Endothelial cell of umbilical vein (primary cell): ENCODE measurements around the gene KCNH5. TPM values are rescaled to one million over a fixed set of nuclear protein-coding genes. Genes with fewer than 3 reads are reported as not detected.

Experiments used
- BruUV-seq: library from RNA; stranded (reverse); fragments of 400-500 nt; replicated peaks from 2 replicates; lab custom pipeline; 2021; lab: Mats Ljungman, UMichigan
- CTCF ChIA-PET: fragments of 300-600, 350-600 bp; sonication (Branson Sonifier 250); formaldehyde crosslinking; loops from one replicate; lab custom pipeline; 2021; ENCODE audit warnings: antibody characterized with exemption, inconsistent platforms; lab: Charles Lee
- POLR2A ChIA-PET: fragments of 300-600, 350-600 bp; sonication (Branson Sonifier 250); formaldehyde crosslinking; loops from one replicate; lab custom pipeline; 2021; ENCODE audit warnings: antibody characterized with exemption, inconsistent platforms; lab: Charles Lee
- DNase-seq: peaks from one replicate; pipeline ENCODE4 v3.0.0-alpha.2; 2011; ENCODE audit warnings: low read depth, low spot score
- FAIRE-seq: peaks from 2 replicates; lab custom pipeline; 2011; peaks lifted over from hg19 to GRCh38; lab: Jason Lieb, UNC
- H2AFZ ChIP-seq: 2 replicates; pipeline ENCODE4 v1.6.0; 2012; ENCODE audit warnings: low read depth, low read length, control low read depth, inconsistent platforms
- H3K27ac ChIP-seq: 2 replicates; pipeline ENCODE4 v1.5.1; 2011; ENCODE audit warnings: low read depth, mild to moderate bottlenecking, control low read depth, low read length, moderate library complexity; ENCODE audit not compliant: insufficient read depth
- H3K27me3 ChIP-seq, 2 experiments: 2 replicates each; pipeline versions ENCODE4 v1.6.0 to v1.6.1; 2011; ENCODE audit warnings: low read length in 2 of 2, mixed read lengths in 1 of 2; ENCODE audit not compliant: control insufficient read depth in 2 of 2, insufficient read depth in 2 of 2
- H3K36me3 ChIP-seq, 2 experiments: 2 replicates in 1 of 2; 3 replicates in 1 of 2; pipeline ENCODE4 v1.5.1; 2011; ENCODE audit warnings: low read length in 2 of 2, mild to moderate bottlenecking in 1 of 2, moderate library complexity in 1 of 2; ENCODE audit not compliant: control insufficient read depth in 2 of 2, insufficient read depth in 2 of 2; ENCODE audit errors: extremely low read depth in 1 of 2
- H3K4me1 ChIP-seq: 3 replicates; pipeline ENCODE4 v1.5.1; 2011; ENCODE audit warnings: mild to moderate bottlenecking, low read length; ENCODE audit not compliant: control insufficient read depth, insufficient read depth; ENCODE audit errors: extremely low read depth
- H3K4me2 ChIP-seq: 2 replicates; pipeline ENCODE4 v1.6.1; 2011; ENCODE audit warnings: low read length, control low read depth, mixed read lengths; ENCODE audit not compliant: insufficient read depth
- H3K4me3 ChIP-seq, 3 experiments: fragments of 200-600 bp in 1 of 3; sonication (generic), shearing (Covaris generic) in 1 of 3; replicated peaks in 1 of 3; 2 replicates each; pipeline ENCODE4 v1.5.1; 2011 to 2016; ENCODE audit warnings: control low read depth in 3 of 3, low read length in 3 of 3, mild to moderate bottlenecking in 2 of 3, inconsistent platforms in 1 of 3, low read depth in 1 of 3, moderate library complexity in 1 of 3; ENCODE audit not compliant: insufficient read depth in 1 of 3
- H3K79me2 ChIP-seq: 2 replicates; pipeline ENCODE4 v1.6.0; 2012; ENCODE audit warnings: low read length, inconsistent platforms; ENCODE audit not compliant: control insufficient read depth, insufficient read depth
- H3K9ac ChIP-seq: replicated peaks from 2 replicates; pipeline ENCODE3; 2011; ENCODE audit warnings: low read length, control low read depth; ENCODE audit not compliant: insufficient read depth; ENCODE audit errors: extremely low read depth
- H3K9me1 ChIP-seq: replicated peaks from 3 replicates; pipeline ENCODE4 v1.6.0; 2011; ENCODE audit warnings: mild to moderate bottlenecking, low read length; ENCODE audit not compliant: control insufficient read depth, insufficient read depth; ENCODE audit errors: extremely low read depth
- H3K9me3 ChIP-seq: replicated peaks from 2 replicates; pipeline ENCODE4 v1.5.1; 2012; ENCODE audit warnings: low read length, inconsistent platforms; ENCODE audit not compliant: control insufficient read depth, insufficient read depth
- H4K20me1 ChIP-seq: replicated peaks from 2 replicates; pipeline ENCODE3; 2011; ENCODE audit warnings: mild to moderate bottlenecking, low read length; ENCODE audit not compliant: control insufficient read depth, insufficient read depth; ENCODE audit errors: extremely low read depth
- CTCF ChIP-seq, 2 donors: IDR thresholded peaks; 1 replicate in 1 of 2; 2 replicates in 1 of 2; pipeline ENCODE4 v1.5.1; 2011; ENCODE audit warnings: low read length in 2 of 2, mild to moderate bottlenecking in 2 of 2, moderate library complexity in 2 of 2, control low read depth in 1 of 2, inconsistent platforms in 1 of 2, low read depth in 1 of 2; ENCODE audit not compliant: insufficient read depth in 1 of 2; ENCODE audit errors: extremely low read depth in 1 of 2
- EZH2 ChIP-seq: IDR thresholded peaks from 2 replicates; pipeline ENCODE4 v1.6.1; 2012; ENCODE audit warnings: borderline replicate concordance, low read depth, mild to moderate bottlenecking, moderate library complexity, low read length, inconsistent platforms; ENCODE audit not compliant: severe bottlenecking
- FOS ChIP-seq: IDR thresholded peaks from 2 replicates; pipeline ENCODE4 v1.6.1; 2011; ENCODE audit warnings: mild to moderate bottlenecking, low read length, moderate library complexity, borderline replicate concordance; ENCODE audit not compliant: insufficient read depth
- GATA2 ChIP-seq: IDR thresholded peaks from 2 replicates; pipeline ENCODE4 v1.7.0; 2011; ENCODE audit warnings: low read depth, mild to moderate bottlenecking, moderate library complexity, mixed read lengths, low read length; ENCODE audit not compliant: insufficient read length, insufficient read depth
- JUN ChIP-seq: IDR thresholded peaks from 2 replicates; pipeline ENCODE4 v1.6.1; 2011; ENCODE audit warnings: borderline replicate concordance, low read depth; ENCODE audit not compliant: insufficient read length, insufficient read depth
- MAX ChIP-seq: IDR thresholded peaks from 2 replicates; pipeline ENCODE4 v1.6.1; 2011; ENCODE audit not compliant: insufficient read depth, insufficient read length
- MYC ChIP-seq: IDR thresholded peaks from one replicate; pipeline ENCODE4 v1.6.1; 2011; ENCODE audit warnings: mild to moderate bottlenecking, low read depth, low read length
- POLR2A ChIP-seq: IDR thresholded peaks from 2 replicates; pipeline ENCODE4 v1.6.1; 2012; ENCODE audit warnings: low read depth, mild to moderate bottlenecking, control low read depth, low read length
- POLR2AphosphoS5 ChIP-seq: IDR thresholded peaks from 2 replicates; pipeline ENCODE4 v1.6.1; 2012; ENCODE audit warnings: low read depth, mild to moderate bottlenecking, control low read depth, low read length, moderate library complexity; ENCODE audit not compliant: insufficient read depth
- dilution Hi-C: fragments of 300-500 bp; cut with MboI; formaldehyde crosslinking; loops from one replicate; pipeline ENCODE4 v1.15.0; 2019; ENCODE audit warnings: low sequenced_read_pairs; ENCODE audit not compliant: extremely low pct_ligation_motif_present
- intact Hi-C: fragments of 100-400 bp; cut with micrococcal nuclease; formaldehyde crosslinking; loops from one replicate; pipeline ENCODE4 v1.10.0; 2022
- polyA plus RNA-seq, 4 experiments: library from polyadenylated mRNA; depleted of rRNA in 3 of 4; stranded (reverse) in 3 of 4; unstranded in 1 of 4; fragments of >200 nt; gene quantifications; 2 replicates each; pipeline versions ENCODE4 v1.2.1 to v1.2.3, GENCODE V29; 2011 to 2012; ENCODE audit warnings: missing spikeins in 1 of 4
- total RNA-seq: library from RNA; stranded (reverse); gene quantifications from 2 replicates; pipeline ENCODE4 v1.2.3, GENCODE V29; 2021

KCNH5 gene
- total and polyA plus RNA-seq, 2 donors (not counting 3 experiments of a cell fraction or from before 2014, with no cell fraction given), result not detected

DNA sequence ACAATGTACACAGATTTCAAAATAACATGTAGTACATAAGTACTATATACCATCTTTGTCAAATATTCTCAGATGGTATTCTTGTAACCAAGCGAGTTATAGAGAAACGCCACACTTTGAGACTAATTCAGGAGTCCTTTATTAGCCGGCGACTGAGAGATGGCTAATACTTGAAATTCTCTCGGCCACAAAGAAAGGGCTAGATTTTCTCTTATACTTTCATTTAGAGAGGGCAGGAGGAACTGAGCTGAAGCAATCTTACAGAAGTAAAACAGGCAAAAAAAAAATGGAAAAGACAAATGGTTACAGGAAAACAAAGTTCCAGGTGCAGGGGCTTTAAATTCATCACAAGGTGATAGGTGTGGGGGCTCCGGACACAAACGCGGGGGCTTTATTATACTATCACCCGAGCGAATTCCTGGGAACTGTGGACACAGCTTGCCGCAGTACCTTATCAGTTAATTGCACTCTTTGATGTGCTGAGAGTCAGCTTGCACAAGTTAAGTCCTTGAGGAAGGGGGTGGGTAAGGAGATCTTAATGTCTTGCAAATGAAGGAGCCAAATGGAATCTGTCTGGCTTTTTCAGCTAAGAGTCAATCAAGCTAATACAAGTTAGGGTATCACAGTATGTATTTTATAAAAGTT, 382.3 kb downstream of the KCNH5 start:
- no peaks in the 10 kb centered on the region for H3K9me3 ChIP-seq
- no peaks in the 10 kb centered on the region for H3K79me2 ChIP-seq
- intact Hi-C loops (no loop called here), dilution Hi-C loops (no loop called here)
- H3K9ac ChIP-seq, result no peak overlapping the region
- H3K9me1 ChIP-seq, result no peaks in the 10 kb centered on the region
- CTCF ChIA-PET, result no interaction called here
- no peak overlapping the region for H3K4me2 ChIP-seq
- H3K36me3 ChIP-seq, result no peaks in the 10 kb centered on the region
- H3K27ac ChIP-seq, result no peak overlapping the region
- H3K4me3 ChIP-seq, result no peak overlapping the region
- no peak for DNase-seq
- POLR2A ChIA-PET, result no interaction called here
- no TSS peak for BruUV-seq
- H4K20me1 ChIP-seq, result no peaks in the 10 kb centered on the region
- H2AFZ ChIP-seq, result no peak overlapping the region
- no peak for FAIRE-seq
- H3K4me1 ChIP-seq, result no peaks in the 10 kb centered on the region
- TF ChIP-seq POLR2AphosphoS5 (no peak), JUN (no peak), CTCF (IDR thresholded peaks at IDR 0.05; ENCODE audit: extremely low read depth in 1 of 2, insufficient read depth in 1 of 2, low read depth in 1 of 2, low read length in 2 of 2) (no peak), EZH2 (no peak), MAX (no peak), MYC (no peak), GATA2 (no peak), POLR2A (no peak), FOS (no peak)
- H3K27me3 ChIP-seq, result no peaks in the 10 kb centered on the region
